K562 (cell line): Measurements from ENCODE around the gene SLC25A51. TPM values are rescaled to one million over a fixed set of nuclear protein-coding genes. Genes with fewer than 3 reads are reported as not detected.

Experiments
- CLOCK ChIP-seq: fragments of 250-450 bp; sonication (Bioruptor Pico); IDR thresholded peaks from 2 replicates; pipeline ENCODE4 v1.4.0; 2020; ENCODE audit warnings: mild to moderate bottlenecking, moderate library complexity, borderline replicate concordance
- CREB3 ChIP-seq: fragments of 450-650 bp; conservative IDR thresholded peaks from 2 replicates; pipeline ENCODE4 v1.6.1; 2016; ENCODE audit warnings: missing genetic modification characterization, low read depth, mild to moderate bottlenecking, missing compliant biosample characterization, moderate library complexity
- EZH2 ChIP-seq: IDR thresholded peaks from 2 replicates; pipeline ENCODE4 v1.6.1; 2012; ENCODE audit warnings: low read depth, mild to moderate bottlenecking, inconsistent platforms, low read length, borderline replicate concordance
- MAZ ChIP-seq, 2 experiments: fragments of 450-650 bp in 1 of 2; sonication (generic) in 1 of 2; formaldehyde crosslinking; IDR thresholded peaks in 1 of 2; conservative IDR thresholded peaks in 1 of 2; 2 replicates each; pipeline versions ENCODE4 v1.4.0 to v1.5.0; 2020; ENCODE audit warnings: mild to moderate bottlenecking in 1 of 2, missing genetic modification reagents in 1 of 2
- NCOR1 ChIP-seq: fragments of 450-650 bp; IDR thresholded peaks from 2 replicates; pipeline ENCODE4 v1.6.1; 2016; ENCODE audit warnings: mild to moderate bottlenecking, moderate library complexity
- PATZ1 ChIP-seq: fragments of 250-450 bp; sonication (Bioruptor Pico); IDR thresholded peaks from 2 replicates; pipeline ENCODE4 v1.5.0; 2020; ENCODE audit warnings: mild to moderate bottlenecking, borderline replicate concordance
- POLR2A ChIP-seq: fragments of 450-650 bp; conservative IDR thresholded peaks from 2 replicates; pipeline ENCODE4 v1.6.1; 2016
- RBFOX2 ChIP-seq: fragments of 200-400 bp; formaldehyde crosslinking; IDR thresholded peaks from 2 replicates; pipeline ENCODE4 v1.6.1; 2017; ENCODE audit warnings: low read depth, mild to moderate bottlenecking, low read length, moderate library complexity
- STAT5A ChIP-seq: IDR thresholded peaks from 2 replicates; pipeline ENCODE4 v1.6.1; 2012; ENCODE audit warnings: low read length, inconsistent platforms, borderline replicate concordance
- polyA plus RNA-seq, 8 experiments: library from polyadenylated mRNA; depleted of rRNA in 4 of 8; stranded (reverse) in 5 of 8; unstranded in 3 of 8; fragments of >200 nt; fragmentation: Nextera tagmentation in 2 of 8; fragmentation: Illumina TruSeq in 1 of 8; extraction: Ambion mirVana in 2 of 8; extraction: Trizol in 1 of 8; gene quantifications; 2 replicates each; pipeline versions ENCODE4 v1.2.1 to v1.2.3, GENCODE V29; 2011 to 2014; ENCODE audit warnings: inconsistent platforms in 1 of 8, missing spikeins in 1 of 8
- total RNA-seq, 7 experiments: library from RNA; depleted of rRNA in 6 of 7; stranded (reverse); fragments of >200 nt in 6 of 7; fragmentation: Illumina TruSeq in 2 of 7; extraction: Trizol in 2 of 7; gene quantifications; 2 replicates each; pipeline versions ENCODE4 v1.2.1 to v1.2.3, GENCODE V29; 2011 to 2021; ENCODE audit warnings: low replicate concordance in 1 of 7
- TF ChIP-seq, protein P1 (sequence below): conservative IDR thresholded peaks from 2 replicates; pipeline ENCODE4 v1.6.1; 2011; ENCODE audit warnings: low read depth, mild to moderate bottlenecking, low read length; ENCODE audit not compliant: control insufficient read depth
- TF ChIP-seq, protein P2 (sequence below): fragments of 450-650 bp; IDR thresholded peaks from 2 replicates; pipeline ENCODE4 v1.6.1; 2014; ENCODE audit warnings: low read depth, mild to moderate bottlenecking, moderate library complexity, borderline replicate concordance
- TF ChIP-seq, protein P3 (sequence below): fragments of 200-800 bp; sonication (Bioruptor generic); IDR thresholded peaks from 2 replicates; pipeline ENCODE4 v1.6.1; 2016; ENCODE audit warnings: missing genetic modification characterization, missing compliant biosample characterization

Gene SLC25A51
- total and polyA plus RNA-seq, 9 of the 15 experiments (the other 6 are each of a cell fraction or from before 2014, with no cell fraction given): 9.1 to 40.7 (median 24.5) TPM

DNA sequence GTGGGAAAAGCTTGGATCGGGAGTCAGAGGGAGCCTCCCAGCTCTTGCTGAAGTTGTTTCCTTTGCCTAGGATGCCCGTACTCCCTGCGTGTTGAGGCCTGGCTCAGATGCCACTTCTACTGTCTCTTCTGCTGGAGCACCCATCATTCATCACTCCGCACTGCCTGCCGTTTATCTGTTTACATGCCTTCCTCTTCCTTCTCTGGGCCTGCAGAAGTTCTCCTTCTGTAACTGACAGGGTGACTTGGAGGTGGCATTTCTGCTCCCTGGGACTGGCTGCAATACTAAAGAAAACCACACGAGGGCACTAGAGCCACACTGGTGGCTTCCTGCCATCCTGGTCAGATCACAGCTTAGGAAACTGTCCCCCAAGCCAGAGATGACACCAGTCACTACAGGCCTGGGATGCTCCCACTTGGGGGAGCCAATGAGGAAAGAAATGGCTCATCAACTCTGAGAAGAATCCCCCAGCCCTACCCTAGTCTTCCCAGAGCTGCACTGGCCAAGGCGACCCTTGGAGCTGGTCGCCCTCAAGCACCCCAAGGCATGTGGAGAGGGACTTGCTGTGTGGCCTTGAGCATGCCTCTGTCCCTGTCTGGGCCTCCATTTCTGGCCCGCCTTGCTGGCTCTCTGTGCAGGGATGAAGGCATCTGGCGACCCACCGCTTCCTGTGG lies 9.7 kb upstream of the SLC25A51 start (continued):
- TF ChIP-seq MAZ (CRISPR knock-in tag; conservative IDR thresholded peaks at IDR 0.05 in 1 of 2, IDR thresholded peaks at IDR 0.05 in 1 of 2): peak; percentile 61 to 65
- TF ChIP-seq, protein P1, sequence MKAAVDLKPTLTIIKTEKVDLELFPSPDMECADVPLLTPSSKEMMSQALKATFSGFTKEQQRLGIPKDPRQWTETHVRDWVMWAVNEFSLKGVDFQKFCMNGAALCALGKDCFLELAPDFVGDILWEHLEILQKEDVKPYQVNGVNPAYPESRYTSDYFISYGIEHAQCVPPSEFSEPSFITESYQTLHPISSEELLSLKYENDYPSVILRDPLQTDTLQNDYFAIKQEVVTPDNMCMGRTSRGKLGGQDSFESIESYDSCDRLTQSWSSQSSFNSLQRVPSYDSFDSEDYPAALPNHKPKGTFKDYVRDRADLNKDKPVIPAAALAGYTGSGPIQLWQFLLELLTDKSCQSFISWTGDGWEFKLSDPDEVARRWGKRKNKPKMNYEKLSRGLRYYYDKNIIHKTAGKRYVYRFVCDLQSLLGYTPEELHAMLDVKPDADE: no peak
- no peak for TF ChIP-seq PATZ1 (CRISPR knock-in tag)
- TF ChIP-seq CREB3 (tag): no peak
- no peak for TF ChIP-seq EZH2
- TF ChIP-seq NCOR1: no peak
- no peak for TF ChIP-seq CLOCK (CRISPR knock-in tag)
- TF ChIP-seq, protein P2, sequence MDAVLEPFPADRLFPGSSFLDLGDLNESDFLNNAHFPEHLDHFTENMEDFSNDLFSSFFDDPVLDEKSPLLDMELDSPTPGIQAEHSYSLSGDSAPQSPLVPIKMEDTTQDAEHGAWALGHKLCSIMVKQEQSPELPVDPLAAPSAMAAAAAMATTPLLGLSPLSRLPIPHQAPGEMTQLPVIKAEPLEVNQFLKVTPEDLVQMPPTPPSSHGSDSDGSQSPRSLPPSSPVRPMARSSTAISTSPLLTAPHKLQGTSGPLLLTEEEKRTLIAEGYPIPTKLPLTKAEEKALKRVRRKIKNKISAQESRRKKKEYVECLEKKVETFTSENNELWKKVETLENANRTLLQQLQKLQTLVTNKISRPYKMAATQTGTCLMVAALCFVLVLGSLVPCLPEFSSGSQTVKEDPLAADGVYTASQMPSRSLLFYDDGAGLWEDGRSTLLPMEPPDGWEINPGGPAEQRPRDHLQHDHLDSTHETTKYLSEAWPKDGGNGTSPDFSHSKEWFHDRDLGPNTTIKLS: no peak
- TF ChIP-seq POLR2A: no peak
- TF ChIP-seq, protein P3, sequence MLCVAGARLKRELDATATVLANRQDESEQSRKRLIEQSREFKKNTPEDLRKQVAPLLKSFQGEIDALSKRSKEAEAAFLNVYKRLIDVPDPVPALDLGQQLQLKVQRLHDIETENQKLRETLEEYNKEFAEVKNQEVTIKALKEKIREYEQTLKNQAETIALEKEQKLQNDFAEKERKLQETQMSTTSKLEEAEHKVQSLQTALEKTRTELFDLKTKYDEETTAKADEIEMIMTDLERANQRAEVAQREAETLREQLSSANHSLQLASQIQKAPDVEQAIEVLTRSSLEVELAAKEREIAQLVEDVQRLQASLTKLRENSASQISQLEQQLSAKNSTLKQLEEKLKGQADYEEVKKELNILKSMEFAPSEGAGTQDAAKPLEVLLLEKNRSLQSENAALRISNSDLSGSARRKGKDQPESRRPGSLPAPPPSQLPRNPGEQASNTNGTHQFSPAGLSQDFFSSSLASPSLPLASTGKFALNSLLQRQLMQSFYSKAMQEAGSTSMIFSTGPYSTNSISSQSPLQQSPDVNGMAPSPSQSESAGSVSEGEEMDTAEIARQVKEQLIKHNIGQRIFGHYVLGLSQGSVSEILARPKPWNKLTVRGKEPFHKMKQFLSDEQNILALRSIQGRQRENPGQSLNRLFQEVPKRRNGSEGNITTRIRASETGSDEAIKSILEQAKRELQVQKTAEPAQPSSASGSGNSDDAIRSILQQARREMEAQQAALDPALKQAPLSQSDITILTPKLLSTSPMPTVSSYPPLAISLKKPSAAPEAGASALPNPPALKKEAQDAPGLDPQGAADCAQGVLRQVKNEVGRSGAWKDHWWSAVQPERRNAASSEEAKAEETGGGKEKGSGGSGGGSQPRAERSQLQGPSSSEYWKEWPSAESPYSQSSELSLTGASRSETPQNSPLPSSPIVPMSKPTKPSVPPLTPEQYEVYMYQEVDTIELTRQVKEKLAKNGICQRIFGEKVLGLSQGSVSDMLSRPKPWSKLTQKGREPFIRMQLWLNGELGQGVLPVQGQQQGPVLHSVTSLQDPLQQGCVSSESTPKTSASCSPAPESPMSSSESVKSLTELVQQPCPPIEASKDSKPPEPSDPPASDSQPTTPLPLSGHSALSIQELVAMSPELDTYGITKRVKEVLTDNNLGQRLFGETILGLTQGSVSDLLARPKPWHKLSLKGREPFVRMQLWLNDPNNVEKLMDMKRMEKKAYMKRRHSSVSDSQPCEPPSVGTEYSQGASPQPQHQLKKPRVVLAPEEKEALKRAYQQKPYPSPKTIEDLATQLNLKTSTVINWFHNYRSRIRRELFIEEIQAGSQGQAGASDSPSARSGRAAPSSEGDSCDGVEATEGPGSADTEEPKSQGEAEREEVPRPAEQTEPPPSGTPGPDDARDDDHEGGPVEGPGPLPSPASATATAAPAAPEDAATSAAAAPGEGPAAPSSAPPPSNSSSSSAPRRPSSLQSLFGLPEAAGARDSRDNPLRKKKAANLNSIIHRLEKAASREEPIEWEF: no peak
- TF ChIP-seq RBFOX2: no peak
- TF ChIP-seq STAT5A: no peak
